ENCODE measurements around the gene CLCF1. TPM values are rescaled to one million over a fixed set of nuclear protein-coding genes. Genes with fewer than 3 reads are reported as not detected.

Gene CLCF1
- total RNA-seq, 6 donors from 2014 or later: 3.7 to 29.5 (median 6.0) TPM

DNA sequence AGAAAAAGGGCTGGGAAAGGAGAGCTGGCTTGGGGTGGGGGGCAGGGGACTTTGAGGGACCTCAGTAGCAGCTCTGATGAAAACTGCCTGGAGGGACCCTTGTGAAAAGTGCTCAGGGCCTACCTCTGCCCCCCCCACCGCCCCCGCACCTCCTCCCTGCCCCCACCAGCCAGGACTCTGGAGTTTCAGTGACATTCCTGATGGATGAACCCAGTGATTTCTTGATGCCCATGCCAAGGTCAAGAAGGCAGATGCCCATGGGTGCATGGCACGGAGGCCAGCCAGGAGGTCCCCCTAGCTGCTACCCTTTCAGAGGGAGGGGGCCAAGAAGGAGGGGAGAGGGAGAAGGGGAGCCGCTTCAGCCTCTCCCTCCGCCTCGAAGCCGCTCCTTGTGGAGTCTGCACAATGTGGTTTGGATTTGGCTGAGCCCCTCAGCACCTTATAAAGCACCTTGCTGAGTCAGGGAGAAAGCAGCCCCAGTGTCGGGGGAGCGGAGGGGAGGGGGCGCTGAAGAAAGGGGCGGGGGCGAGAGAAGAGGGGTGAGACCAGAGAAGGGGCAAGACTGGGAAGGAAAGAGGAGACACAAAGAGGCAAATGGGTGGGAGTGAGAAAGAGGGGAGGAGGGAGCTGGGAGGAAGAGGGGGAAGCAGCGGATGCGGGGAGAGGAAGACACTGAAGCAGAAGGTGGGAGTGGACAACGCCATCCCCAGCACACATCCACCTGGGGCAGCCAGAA lies 2.1 kb upstream of the CLCF1 start:
- DNase-seq: no peak
- Histone ChIP-seq H3K4me1 (peaks cover 31 to 45% (median 35%) of the 10 kb centered on the region in 4 donors), H3K36me3 (no peaks in the 10 kb centered on the region), H3K27me3 (no peaks in the 10 kb centered on the region), H3K4me3 (no peak overlapping the region), H3K9me3 (no peaks in the 10 kb centered on the region), H3K27ac (no peak overlapping the region)
- WGBS, 2 donors: 57 to 60% methylated on average over 11 to 15 of the region's 15 CpGs
- ATAC-seq (ENCODE audit: low FRiP score in 2 of 2): no peak
- TF ChIP-seq POLR2A (IDR thresholded peaks at IDR 0.05) (no peak), EP300 (IDR thresholded peaks at IDR 0.05) (no peak), POLR2AphosphoS5 (IDR thresholded peaks at IDR 0.05) (no peak)
- TF ChIP-seq, protein P1, sequence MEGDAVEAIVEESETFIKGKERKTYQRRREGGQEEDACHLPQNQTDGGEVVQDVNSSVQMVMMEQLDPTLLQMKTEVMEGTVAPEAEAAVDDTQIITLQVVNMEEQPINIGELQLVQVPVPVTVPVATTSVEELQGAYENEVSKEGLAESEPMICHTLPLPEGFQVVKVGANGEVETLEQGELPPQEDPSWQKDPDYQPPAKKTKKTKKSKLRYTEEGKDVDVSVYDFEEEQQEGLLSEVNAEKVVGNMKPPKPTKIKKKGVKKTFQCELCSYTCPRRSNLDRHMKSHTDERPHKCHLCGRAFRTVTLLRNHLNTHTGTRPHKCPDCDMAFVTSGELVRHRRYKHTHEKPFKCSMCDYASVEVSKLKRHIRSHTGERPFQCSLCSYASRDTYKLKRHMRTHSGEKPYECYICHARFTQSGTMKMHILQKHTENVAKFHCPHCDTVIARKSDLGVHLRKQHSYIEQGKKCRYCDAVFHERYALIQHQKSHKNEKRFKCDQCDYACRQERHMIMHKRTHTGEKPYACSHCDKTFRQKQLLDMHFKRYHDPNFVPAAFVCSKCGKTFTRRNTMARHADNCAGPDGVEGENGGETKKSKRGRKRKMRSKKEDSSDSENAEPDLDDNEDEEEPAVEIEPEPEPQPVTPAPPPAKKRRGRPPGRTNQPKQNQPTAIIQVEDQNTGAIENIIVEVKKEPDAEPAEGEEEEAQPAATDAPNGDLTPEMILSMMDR (IDR thresholded peaks at IDR 0.05): no peak

GRCh38 chr11:67374571-67375281 lies 1.3 kb upstream of the CLCF1 start:
- H3K27ac ChIP-seq: peak overlapping the region; percentile 88 to 99 (median 96)

GRCh38 chr11:67373648-67374570 lies 511 bp upstream of the CLCF1 start:
- no peaks in the 10 kb centered on the region for H3K9me3 ChIP-seq
- WGBS, 2 donors: 1 to 2% methylated on average over 24 to 36 of the region's 40 CpGs
- H3K4me3 ChIP-seq: peak overlapping the region; percentile 71 to 86 (median 80)
- peaks cover 39 to 61% (median 45%) of the 10 kb centered on the region in 4 donors for H3K4me1 ChIP-seq
- peak; percentile 86 to 94 for DNase-seq
- ATAC-seq (ENCODE audit: low FRiP score in 2 of 2): peak; percentile 72 to 87
- H3K27ac ChIP-seq: peak overlapping the region; percentile 88 to 99 (median 96)
- TF ChIP-seq, protein P1 (IDR thresholded peaks at IDR 0.05): peak; percentile 44 to 84 (median 70)
- TF ChIP-seq EP300 (IDR thresholded peaks at IDR 0.05) (no peak), POLR2AphosphoS5 (IDR thresholded peaks at IDR 0.05) (peak; percentile 76 to 80), POLR2A (IDR thresholded peaks at IDR 0.05) (peak in 2 of 4 donors; percentile 35 to 48)
- H3K36me3 ChIP-seq: no peaks in the 10 kb centered on the region
- no peaks in the 10 kb centered on the region for H3K27me3 ChIP-seq

More at GRCh38 chr11:67374571-67375281, 1.3 kb upstream of the CLCF1 start:
- ATAC-seq (ENCODE audit: low FRiP score in 2 of 2) (no peak), DNase-seq (no peak)
- WGBS, 2 donors: 16 to 21% methylated on average over 7 to 9 of the region's 9 CpGs
- Histone ChIP-seq H3K36me3 (no peaks in the 10 kb centered on the region), H3K4me3 (peak overlapping the region in 2 of 4 donors; percentile 77 to 86), H3K4me1 (peaks cover 37 to 53% (median 41%) of the 10 kb centered on the region in 4 donors), H3K9me3 (no peaks in the 10 kb centered on the region), H3K27me3 (no peaks in the 10 kb centered on the region)
- no peak for TF ChIP-seq POLR2AphosphoS5 (IDR thresholded peaks at IDR 0.05)
- no peak for TF ChIP-seq POLR2A (IDR thresholded peaks at IDR 0.05)
- no peak for TF ChIP-seq EP300 (IDR thresholded peaks at IDR 0.05)
- TF ChIP-seq, protein P1 (IDR thresholded peaks at IDR 0.05): no peak

GRCh38 chr11:67372321-67372992 lies 941 bp downstream of the CLCF1 start:
- WGBS, 2 donors: 0% methylated on average over 2 to 25 of the region's 78 CpGs
- Histone ChIP-seq H3K36me3 (no peaks in the 10 kb centered on the region), H3K4me1 (peaks cover 45 to 74% (median 51%) of the 10 kb centered on the region in 4 donors), H3K9me3 (no peaks in the 10 kb centered on the region), H3K4me3 (peak overlapping the region; percentile 71 to 86 (median 80)), H3K27ac (peak overlapping the region; percentile 88 to 99 (median 96)), H3K27me3 (no peaks in the 10 kb centered on the region)
- TF ChIP-seq EP300 (IDR thresholded peaks at IDR 0.05): no peak
- no peak for TF ChIP-seq POLR2AphosphoS5 (IDR thresholded peaks at IDR 0.05)
- TF ChIP-seq POLR2A (IDR thresholded peaks at IDR 0.05): peak in 3 of 4 donors; percentile 29 to 41 (median 36)
- ATAC-seq (ENCODE audit: low FRiP score in 2 of 2): peak in 1 of 2 donors; percentile 15
- peak; percentile 59 to 90 for DNase-seq

Measured in upper lobe of left lung (tissue), 6 donors.